Measurements from ENCODE around the gene SDC3.
"Not testable (repeated sequence)": the region's sequence is repeated elsewhere in the genome, so short reads cannot be mapped to it uniquely, and the experiment has no call there.

Gene SDC3

GRCh38 chr1:30872033-30872947 is 36.3 kb downstream of the SDC3 start:
- peaks cover 7% of the 10 kb centered on the region for H3K4me1 ChIP-seq (ENCODE audit: control insufficient read depth, insufficient read depth, low read length)

DNA sequence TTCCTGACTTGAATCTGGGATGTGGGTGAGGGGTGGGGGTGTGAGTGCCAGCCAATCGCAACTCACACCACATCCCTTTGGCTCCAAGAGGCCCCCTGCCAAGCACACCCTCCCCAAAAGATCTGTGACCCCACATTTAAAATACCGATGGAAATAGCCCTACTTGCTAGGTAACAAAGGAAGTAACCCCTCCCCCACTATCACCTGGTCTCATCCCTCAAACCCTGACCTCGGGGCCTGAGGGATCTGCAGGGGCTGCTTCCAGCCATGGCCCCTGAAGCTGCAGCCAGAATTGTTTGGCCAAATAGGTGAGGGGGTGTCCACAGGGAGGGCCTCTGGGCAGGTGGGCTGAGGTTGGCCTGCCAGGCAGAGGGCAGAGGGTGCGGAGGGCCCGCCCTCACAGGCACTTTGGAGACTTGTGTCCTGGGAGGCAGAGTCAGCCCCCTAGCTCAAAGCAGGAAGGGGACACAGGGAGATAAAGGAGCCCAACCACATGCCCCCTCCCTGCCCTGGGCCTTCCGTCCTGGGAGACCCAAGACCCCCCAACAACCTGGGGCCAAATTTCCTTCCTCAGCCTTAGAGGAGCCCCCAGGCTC is 37.2 kb downstream of the SDC3 start:
- peaks cover 26% of the 10 kb centered on the region for H3K36me3 ChIP-seq (ENCODE audit: control insufficient read depth, insufficient read depth, low read length)
- H3K4me3 ChIP-seq (ENCODE audit: low read depth, low read length): no peak overlapping the region
- H3K27ac ChIP-seq (ENCODE audit: low read depth, low read length): peak overlapping the region; percentile 40
- no peak overlapping the region for H3K9ac ChIP-seq (ENCODE audit: low read depth, low read length)
- no peaks in the 10 kb centered on the region for H3K27me3 ChIP-seq (ENCODE audit: control insufficient read depth, insufficient read depth, low read length)
- H3K9me3 ChIP-seq (ENCODE audit: control insufficient read depth, insufficient read depth, low read length): peaks cover 21% of the 10 kb centered on the region
- peaks cover 7% of the 10 kb centered on the region for H3K4me1 ChIP-seq (ENCODE audit: control insufficient read depth, insufficient read depth, low read length)

More at GRCh38 chr1:30872033-30872947, 36.3 kb downstream of the SDC3 start:
- no peaks in the 10 kb centered on the region for H3K27me3 ChIP-seq (ENCODE audit: control insufficient read depth, insufficient read depth, low read length)
- H3K4me3 ChIP-seq (ENCODE audit: low read depth, low read length): no peak overlapping the region
- no peak overlapping the region for H3K9ac ChIP-seq (ENCODE audit: low read depth, low read length)
- peaks cover 26% of the 10 kb centered on the region for H3K36me3 ChIP-seq (ENCODE audit: control insufficient read depth, insufficient read depth, low read length)
- no peak overlapping the region for H3K27ac ChIP-seq (ENCODE audit: low read depth, low read length)
- H3K9me3 ChIP-seq (ENCODE audit: control insufficient read depth, insufficient read depth, low read length): peaks cover 21% of the 10 kb centered on the region

DNA sequence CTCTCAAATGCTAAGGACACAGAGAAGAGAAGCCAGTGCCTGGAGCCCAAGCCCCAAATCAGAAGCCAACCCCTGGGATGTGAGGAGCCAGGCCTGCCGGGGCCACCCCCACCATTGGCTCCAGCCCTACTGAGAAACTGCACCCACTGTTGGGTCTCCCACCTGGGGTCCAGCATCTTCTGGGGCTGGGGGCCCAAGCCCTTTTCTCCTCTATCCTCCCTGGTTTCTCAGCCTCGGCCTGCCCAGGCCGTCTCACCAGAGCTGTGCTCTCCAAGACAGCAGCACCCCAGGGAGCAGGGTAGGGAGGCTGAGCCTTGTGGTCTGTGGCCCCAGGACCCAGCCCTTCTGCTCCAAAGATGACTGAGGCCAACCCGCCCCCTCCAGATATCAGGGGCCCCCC is 37.9 kb downstream of the SDC3 start:
- H3K27me3 ChIP-seq (ENCODE audit: control insufficient read depth, insufficient read depth, low read length): no peaks in the 10 kb centered on the region
- H3K4me1 ChIP-seq (ENCODE audit: control insufficient read depth, insufficient read depth, low read length): peaks cover 7% of the 10 kb centered on the region
- peaks cover 26% of the 10 kb centered on the region for H3K36me3 ChIP-seq (ENCODE audit: control insufficient read depth, insufficient read depth, low read length)
- H3K4me3 ChIP-seq (ENCODE audit: low read depth, low read length): no peak overlapping the region
- no peak overlapping the region for H3K27ac ChIP-seq (ENCODE audit: low read depth, low read length)
- no peak overlapping the region for H3K9ac ChIP-seq (ENCODE audit: low read depth, low read length)
- peaks cover 21% of the 10 kb centered on the region for H3K9me3 ChIP-seq (ENCODE audit: control insufficient read depth, insufficient read depth, low read length)

- Histone ChIP-seq H3K27me3 (ENCODE audit: control insufficient read depth, insufficient read depth, low read length) (no peaks in the 10 kb centered on the region), H3K4me1 (ENCODE audit: control insufficient read depth, insufficient read depth, low read length) (peaks cover 7% of the 10 kb centered on the region), H3K27ac (ENCODE audit: low read depth, low read length) (no peak overlapping the region), H3K36me3 (ENCODE audit: control insufficient read depth, insufficient read depth, low read length) (peaks cover 26% of the 10 kb centered on the region), H3K9ac (ENCODE audit: low read depth, low read length) (no peak overlapping the region), H3K4me3 (ENCODE audit: low read depth, low read length) (no peak overlapping the region), H3K9me3 (ENCODE audit: control insufficient read depth, insufficient read depth, low read length) (peaks cover 21% of the 10 kb centered on the region)
Observed at GRCh38 chr1:30870035-30870434, 38.5 kb downstream of the SDC3 start.

DNA sequence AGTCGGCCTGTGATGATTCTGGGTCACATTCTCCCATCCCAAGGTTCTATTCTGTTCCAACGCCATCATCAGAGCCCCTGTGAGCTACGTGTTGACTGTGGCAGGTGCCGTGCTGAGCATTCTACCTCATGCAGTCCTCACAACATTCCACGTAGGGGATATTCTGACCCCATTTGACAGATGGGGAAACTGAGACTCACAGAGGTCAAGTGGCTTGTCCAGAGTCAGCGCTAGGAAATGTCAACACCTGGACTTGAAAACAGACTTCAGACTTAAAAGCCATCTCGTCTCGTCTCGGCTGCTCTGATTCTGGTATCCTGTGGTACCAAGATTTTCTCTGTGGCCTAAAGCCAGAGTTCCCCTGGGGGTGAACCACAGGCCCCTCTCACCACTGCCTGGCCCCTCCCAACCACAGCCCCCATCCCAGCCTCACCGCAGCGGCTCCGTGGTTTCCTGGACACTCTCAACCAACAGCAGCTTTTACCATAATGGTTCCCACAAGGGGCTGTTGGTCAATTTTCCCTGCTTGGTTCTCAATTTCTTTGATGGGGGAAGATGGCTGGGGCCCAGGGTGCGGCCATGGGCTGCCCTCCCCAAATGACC is 39.6 kb downstream of the SDC3 start:
- Histone ChIP-seq H3K4me1 (ENCODE audit: control insufficient read depth, insufficient read depth, low read length) (peaks cover 7% of the 10 kb centered on the region), H3K9ac (ENCODE audit: low read depth, low read length) (no peak overlapping the region), H3K9me3 (ENCODE audit: control insufficient read depth, insufficient read depth, low read length) (peaks cover 20% of the 10 kb centered on the region), H3K27ac (ENCODE audit: low read depth, low read length) (no peak overlapping the region), H3K36me3 (ENCODE audit: control insufficient read depth, insufficient read depth, low read length) (peaks cover 21% of the 10 kb centered on the region), H3K27me3 (ENCODE audit: control insufficient read depth, insufficient read depth, low read length) (no peaks in the 10 kb centered on the region), H3K4me3 (ENCODE audit: low read depth, low read length) (no peak overlapping the region)

DNA sequence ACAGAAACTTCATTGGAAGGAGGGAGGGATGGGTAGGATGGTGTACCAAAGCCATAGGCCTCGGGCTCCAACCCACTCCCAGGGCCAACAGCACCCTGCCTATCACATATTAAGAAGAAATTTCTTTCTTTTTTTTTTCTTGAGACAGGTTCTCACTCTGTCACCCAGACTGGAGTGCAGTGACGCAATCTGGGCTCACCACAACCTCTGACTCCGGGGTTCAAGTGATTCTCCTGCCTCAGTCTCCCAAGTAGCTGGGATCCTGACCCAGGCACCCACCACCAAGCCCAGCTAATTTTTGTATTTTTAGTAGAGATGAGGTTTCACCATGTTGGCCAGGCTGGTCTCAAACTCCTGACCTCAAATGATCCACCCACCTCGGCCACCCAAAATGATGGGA is 40.5 kb downstream of the SDC3 start:
- H3K27me3 ChIP-seq (ENCODE audit: control insufficient read depth, insufficient read depth, low read length); H3K9ac ChIP-seq (ENCODE audit: low read depth, low read length); H3K4me3 ChIP-seq (ENCODE audit: low read depth, low read length); H3K27ac ChIP-seq (ENCODE audit: low read depth, low read length); H3K4me1 ChIP-seq (ENCODE audit: control insufficient read depth, insufficient read depth, low read length): not testable (repeated sequence)
- peaks cover 12% of the 10 kb centered on the region for H3K9me3 ChIP-seq (ENCODE audit: control insufficient read depth, insufficient read depth, low read length)
- peaks cover 12% of the 10 kb centered on the region for H3K36me3 ChIP-seq (ENCODE audit: control insufficient read depth, insufficient read depth, low read length)

DNA sequence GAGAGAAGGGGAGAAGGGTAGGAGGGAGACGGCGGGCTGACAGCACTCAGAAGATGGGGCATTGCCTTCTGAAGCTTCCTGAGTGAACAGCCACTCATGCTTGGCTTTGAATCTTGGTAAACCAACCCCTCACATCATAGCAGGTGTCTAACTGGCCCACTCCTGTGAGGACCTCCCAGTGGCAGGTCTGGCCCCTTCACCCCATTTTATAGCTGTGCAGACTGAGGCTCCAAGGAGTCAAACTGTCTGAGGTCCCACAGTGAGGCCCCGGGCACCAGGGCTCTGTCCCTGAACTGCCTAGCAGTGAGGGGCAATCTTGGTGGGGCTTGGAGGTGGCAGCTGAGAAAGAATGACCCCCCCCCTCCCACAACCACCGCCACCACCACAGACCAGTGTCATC is 41.0 kb downstream of the SDC3 start:
- H3K4me1 ChIP-seq (ENCODE audit: control insufficient read depth, insufficient read depth, low read length): peaks cover 7% of the 10 kb centered on the region
- no peak overlapping the region for H3K27ac ChIP-seq (ENCODE audit: low read depth, low read length)
- no peaks in the 10 kb centered on the region for H3K27me3 ChIP-seq (ENCODE audit: control insufficient read depth, insufficient read depth, low read length)
- H3K4me3 ChIP-seq (ENCODE audit: low read depth, low read length): no peak overlapping the region
- H3K9ac ChIP-seq (ENCODE audit: low read depth, low read length): no peak overlapping the region
- peaks cover 6% of the 10 kb centered on the region for H3K9me3 ChIP-seq (ENCODE audit: control insufficient read depth, insufficient read depth, low read length)
- H3K36me3 ChIP-seq (ENCODE audit: control insufficient read depth, insufficient read depth, low read length): peaks cover 7% of the 10 kb centered on the region

GRCh38 chr1:30866594-30866993 is 42.0 kb downstream of the SDC3 start:
- Histone ChIP-seq H3K27ac (ENCODE audit: low read depth, low read length) (no peak overlapping the region), H3K4me3 (ENCODE audit: low read depth, low read length) (no peak overlapping the region), H3K4me1 (ENCODE audit: control insufficient read depth, insufficient read depth, low read length) (peaks cover 7% of the 10 kb centered on the region), H3K27me3 (ENCODE audit: control insufficient read depth, insufficient read depth, low read length) (no peaks in the 10 kb centered on the region), H3K9me3 (ENCODE audit: control insufficient read depth, insufficient read depth, low read length) (no peaks in the 10 kb centered on the region), H3K9ac (ENCODE audit: low read depth, low read length) (no peak overlapping the region), H3K36me3 (ENCODE audit: control insufficient read depth, insufficient read depth, low read length) (no peaks in the 10 kb centered on the region)

- Histone ChIP-seq H3K9me3 (ENCODE audit: control insufficient read depth, insufficient read depth, low read length) (no peaks in the 10 kb centered on the region), H3K27ac (ENCODE audit: low read depth, low read length) (no peak overlapping the region), H3K4me3 (ENCODE audit: low read depth, low read length) (no peak overlapping the region), H3K27me3 (ENCODE audit: control insufficient read depth, insufficient read depth, low read length) (no peaks in the 10 kb centered on the region), H3K4me1 (ENCODE audit: control insufficient read depth, insufficient read depth, low read length) (no peaks in the 10 kb centered on the region), H3K9ac (ENCODE audit: low read depth, low read length) (no peak overlapping the region), H3K36me3 (ENCODE audit: control insufficient read depth, insufficient read depth, low read length) (no peaks in the 10 kb centered on the region)
Observed at GRCh38 chr1:30864681-30865080, 43.9 kb downstream of the SDC3 start.

GRCh38 chr1:30863858-30864604 is 44.5 kb downstream of the SDC3 start:
- no peak overlapping the region for H3K4me3 ChIP-seq (ENCODE audit: low read depth, low read length)
- H3K9ac ChIP-seq (ENCODE audit: low read depth, low read length): no peak overlapping the region
- H3K27me3 ChIP-seq (ENCODE audit: control insufficient read depth, insufficient read depth, low read length): no peaks in the 10 kb centered on the region
- peaks cover 2% of the 10 kb centered on the region; the same call in 1 of the 2 replicates for H3K4me1 ChIP-seq (ENCODE audit: control insufficient read depth, insufficient read depth, low read length)
- no peak overlapping the region for H3K27ac ChIP-seq (ENCODE audit: low read depth, low read length)
- H3K36me3 ChIP-seq (ENCODE audit: control insufficient read depth, insufficient read depth, low read length): no peaks in the 10 kb centered on the region
- H3K9me3 ChIP-seq (ENCODE audit: control insufficient read depth, insufficient read depth, low read length): no peaks in the 10 kb centered on the region

Measured in HUES48 (cell line).